Measurements from ENCODE around the gene DAPK1.

GRCh38 chr9:87643778-87644570 lies 146.3 kb downstream of the DAPK1 start:
- TF ChIP-seq CTCF (IDR thresholded peaks at IDR 0.05) (no peak), POLR2A (IDR thresholded peaks at IDR 0.05) (no peak)
